IMR-90 (cell line): Measurements from ENCODE around the gene SRRM3. TPM values are rescaled to one million over a fixed set of nuclear protein-coding genes. Genes with fewer than 3 reads are reported as not detected.
A peak's percentile ranks its signal among the peaks of the same experiment; 100 is the strongest.

Source experiments
- ATAC-seq: fragments of 200-7000 bp; cut with Tn5 transposase; 2 replicates; pipeline ENCODE4 v1.9.1; 2020; ENCODE audit warnings: low read depth, mild to moderate bottlenecking, moderate library complexity
- BruUV-seq: library from RNA; stranded (reverse); fragments of 400-500 nt; replicated peaks from 2 replicates; lab custom pipeline; 2021; lab: Mats Ljungman, UMichigan
- CTCF ChIA-PET: fragments of 300-600 bp; formaldehyde crosslinking; extraction: SDS; loops from one replicate; lab custom pipeline; 2021; ENCODE audit warnings: antibody characterized with exemption; lab: Yijun Ruan, JAX
- POLR2A ChIA-PET: fragments of 300-600 bp; sonication (Branson Sonifier 250); formaldehyde crosslinking; loops from one replicate; lab custom pipeline; 2022; ENCODE audit warnings: antibody characterized with exemption; ENCODE audit not compliant: unreplicated experiment; lab: Charles Lee
- DNase-seq: peaks from one replicate; pipeline ENCODE4 v3.0.0; 2013
- H2AFZ ChIP-seq: replicated peaks from 2 replicates; pipeline ENCODE3; 2013; ENCODE audit warnings: low read length, mild to moderate bottlenecking; ENCODE audit not compliant: poor library complexity
- H2AK5ac ChIP-seq: 2 replicates; pipeline ENCODE4 v1.6.1; 2013; ENCODE audit warnings: low read depth, low read length, inconsistent platforms
- H2AK9ac ChIP-seq: replicated peaks from 2 replicates; pipeline ENCODE3; 2013; ENCODE audit warnings: mild to moderate bottlenecking, low read depth, low read length, moderate library complexity; ENCODE audit not compliant: poor library complexity
- H2BK120ac ChIP-seq: 2 replicates; pipeline ENCODE4 v1.6.1; 2013; ENCODE audit warnings: low read depth, low read length, inconsistent platforms
- H2BK15ac ChIP-seq: 3 replicates; pipeline ENCODE4 v1.6.1; 2013; ENCODE audit warnings: low read depth, low read length, inconsistent platforms
- H2BK20ac ChIP-seq: 2 replicates; pipeline ENCODE4 v1.6.1; 2013; ENCODE audit warnings: low read depth, mild to moderate bottlenecking, inconsistent platforms, low read length, moderate library complexity
- H2BK5ac ChIP-seq: 2 replicates; pipeline ENCODE4 v1.6.1; 2013; ENCODE audit warnings: mild to moderate bottlenecking, low read depth, low read length, inconsistent platforms; ENCODE audit not compliant: poor library complexity, severe bottlenecking
- H3K14ac ChIP-seq: replicated peaks from 2 replicates; pipeline ENCODE4 v1.6.1; 2013; ENCODE audit warnings: low read depth, low read length, inconsistent platforms
- H3K18ac ChIP-seq: 2 replicates; pipeline ENCODE4 v1.6.1; 2013; ENCODE audit warnings: low read depth, low read length, control low read depth
- H3K23ac ChIP-seq: 2 replicates; pipeline ENCODE4 v1.6.1; 2013; ENCODE audit warnings: low read depth, low read length, inconsistent platforms
- H3K27ac ChIP-seq: 2 replicates; pipeline ENCODE4 v1.5.1; 2013; ENCODE audit warnings: mild to moderate bottlenecking, control low read depth, low read length; ENCODE audit not compliant: insufficient read depth
- H3K27me3 ChIP-seq: 2 replicates; pipeline ENCODE4 v1.6.1; 2013; ENCODE audit warnings: low read length; ENCODE audit not compliant: control insufficient read depth, insufficient read depth
- H3K36me3 ChIP-seq: 2 replicates; pipeline ENCODE4 v1.6.1; 2013; ENCODE audit warnings: low read length, mixed read lengths; ENCODE audit not compliant: control insufficient read depth, insufficient read depth
- H3K4ac ChIP-seq: 2 replicates; pipeline ENCODE4 v1.6.1; 2013; ENCODE audit warnings: low read depth, low read length, inconsistent platforms
- H3K4me1 ChIP-seq: 2 replicates; pipeline ENCODE4 v1.6.1; 2013; ENCODE audit warnings: low read length, mixed read lengths; ENCODE audit not compliant: control insufficient read depth, insufficient read depth
- H3K4me2 ChIP-seq: 2 replicates; pipeline ENCODE4 v1.6.1; 2013; ENCODE audit warnings: low read depth, mild to moderate bottlenecking, control low read depth, low read length, moderate library complexity
- H3K4me3 ChIP-seq: 2 replicates; pipeline ENCODE4 v1.5.1; 2013; ENCODE audit warnings: low read depth, mild to moderate bottlenecking, control low read depth, low read length, moderate library complexity; ENCODE audit not compliant: insufficient read depth
- H3K56ac ChIP-seq: 2 replicates; pipeline ENCODE4 v1.6.1; 2013; ENCODE audit warnings: low read length, inconsistent platforms; ENCODE audit not compliant: insufficient read depth; ENCODE audit errors: extremely low read depth
- H3K79me1 ChIP-seq, 2 experiments: 2 replicates each; pipeline ENCODE4 v1.6.1; 2013; ENCODE audit warnings: low read length in 2 of 2, inconsistent platforms in 1 of 2, low read depth in 1 of 2
- H3K9ac ChIP-seq: 2 replicates; pipeline ENCODE4 v1.6.1; 2013; ENCODE audit warnings: low read depth, low read length, control low read depth
- H3K9me1 ChIP-seq: 2 replicates; pipeline ENCODE4 v1.6.1; 2013; ENCODE audit warnings: low read length, inconsistent platforms; ENCODE audit not compliant: insufficient read depth
- H3K9me3 ChIP-seq: 2 replicates; pipeline ENCODE4 v1.6.1; 2013; ENCODE audit warnings: low read length; ENCODE audit not compliant: control insufficient read depth, insufficient read depth
- H4K20me1 ChIP-seq: 2 replicates; pipeline ENCODE4 v1.6.1; 2013; ENCODE audit warnings: low read length, inconsistent platforms; ENCODE audit not compliant: insufficient read depth
- H4K5ac ChIP-seq: 2 replicates; pipeline ENCODE4 v1.6.1; 2013; ENCODE audit warnings: mild to moderate bottlenecking, low read depth, low read length, control low read depth
- H4K8ac ChIP-seq, 2 experiments: 2 replicates each; pipeline ENCODE4 v1.6.1; 2013; ENCODE audit warnings: low read depth in 2 of 2, low read length in 2 of 2, control low read depth in 1 of 2, inconsistent platforms in 1 of 2
- H4K91ac ChIP-seq: 2 replicates; pipeline ENCODE4 v1.6.1; 2013; ENCODE audit warnings: low read depth, low read length, inconsistent platforms; ENCODE audit not compliant: insufficient read depth
- BHLHE40 ChIP-seq: fragments of 150-350 bp; IDR thresholded peaks from 2 replicates; pipeline ENCODE4 v1.6.1; 2016; ENCODE audit warnings: mild to moderate bottlenecking, low read depth, low read length
- CEBPB ChIP-seq: IDR thresholded peaks from 2 replicates; pipeline ENCODE4 v1.6.1; 2012; ENCODE audit warnings: low read depth, low read length, improper control_type of control experiment
- MAFK ChIP-seq: IDR thresholded peaks from 2 replicates; pipeline ENCODE4 v1.6.1; 2012; ENCODE audit warnings: low read depth, low read length, improper control_type of control experiment
- MAZ ChIP-seq: IDR thresholded peaks from 2 replicates; pipeline ENCODE4 v1.6.1; 2012; ENCODE audit warnings: low read depth, mild to moderate bottlenecking, low read length, improper control_type of control experiment, moderate library complexity, borderline replicate concordance
- MXI1 ChIP-seq: IDR thresholded peaks from 2 replicates; pipeline ENCODE4 v1.6.1; 2012; ENCODE audit warnings: low read depth, mild to moderate bottlenecking, low read length, moderate library complexity, borderline replicate concordance
- POLR2A ChIP-seq: IDR thresholded peaks from 2 replicates; pipeline ENCODE4 v1.6.1; 2012; ENCODE audit warnings: mild to moderate bottlenecking, low read depth, low read length
- RCOR1 ChIP-seq: IDR thresholded peaks from 2 replicates; pipeline ENCODE4 v1.6.1; 2012; ENCODE audit warnings: mild to moderate bottlenecking, low read length, improper control_type of control experiment; ENCODE audit not compliant: insufficient replicate concordance
- WGBS, 2 experiments: methylation state at CpG; one replicate each; pipeline versions ENCODE4 v1.1.5 to v1.1.7; 2013; ENCODE audit warnings: missing lambda C conversion rate in 2 of 2; ENCODE audit not compliant: insufficient read length in 1 of 2; ENCODE audit errors: extremely low coverage in 2 of 2; 5-methylcytosine and 5-hydroxymethylcytosine counted together
- dilution Hi-C: fragments of 300-500 bp; cut with HindIII; formaldehyde crosslinking; loops from one replicate; pipeline ENCODE4 v1.14.3; 2018; ENCODE audit warnings: low sequenced_read_pairs; ENCODE audit not compliant: unreplicated experiment
- in situ Hi-C: fragments of 300-500 bp; cut with MboI; formaldehyde crosslinking; loops from 3 replicates; pipeline ENCODE4 v1.14.3; 2019; ENCODE audit warnings: low sequenced_read_pairs, inconsistent platforms, mixed read lengths
- intact Hi-C: fragments of 100-400 bp; cut with micrococcal nuclease; formaldehyde crosslinking; loops from 2 replicates; pipeline ENCODE4 v1.10.0; 2022
- polyA plus RNA-seq, 3 experiments: library from polyadenylated mRNA; depleted of rRNA; stranded (reverse); fragments of >200 nt; gene quantifications; 2 replicates each; pipeline ENCODE4 v1.2.3, GENCODE V29; 2012; ENCODE audit warnings: low replicate concordance in 1 of 3
- total RNA-seq: library from RNA; depleted of rRNA; stranded (reverse); fragments of >200 nt; gene quantifications from 2 replicates; pipeline ENCODE4 v1.2.3, GENCODE V29; 2012
- TF ChIP-seq, protein P1 (sequence below): fragments of 150-350 bp; IDR thresholded peaks from 2 replicates; pipeline ENCODE4 v1.6.1; 2017; ENCODE audit warnings: mild to moderate bottlenecking, antibody characterized with exemption, low read length, low read depth

SRRM3 gene
- total and polyA plus RNA-seq, 2 of the 4 experiments (the other 2 are of a cell fraction): 0.18 to 2.5 TPM

- H2AK9ac ChIP-seq: peak overlapping the region; percentile 98
- H4K20me1 ChIP-seq: peaks cover 15% of the 10 kb centered on the region
- POLR2A ChIA-PET: interaction anchor here (1.1 kb wide), 1 partner anchor 9 kb away, joined by 3 read pairs; no protein-coding TSS in a partner anchor
- CTCF ChIA-PET: interaction anchor here (0.6 kb wide), 1 partner anchor 12 kb away, joined by 4 read pairs; no protein-coding TSS in a partner anchor
- H2BK20ac ChIP-seq: no peak overlapping the region
- peak overlapping the region; percentile 55 for H3K4me2 ChIP-seq
- peak overlapping the region; percentile 13; the same call in 1 of the 2 replicates for H4K5ac ChIP-seq
- ATAC-seq (peak; percentile 68), DNase-seq (peak; percentile 92)
- intact Hi-C loops (loop anchor here (1.0 kb wide), 1 partner anchor 12 kb away; no protein-coding TSS in a partner anchor), dilution Hi-C loops (no loop called here), in situ Hi-C loops (no loop called here)
- no TSS peak for BruUV-seq
- peak overlapping the region; percentile 87 for H2AK5ac ChIP-seq
- peak overlapping the region; percentile 93 for H3K27ac ChIP-seq
- H3K9me3 ChIP-seq: no peaks in the 10 kb centered on the region
- H3K56ac ChIP-seq: peak overlapping the region; percentile 86
- peaks cover 10% of the 10 kb centered on the region for H3K36me3 ChIP-seq
- H3K4me1 ChIP-seq: peaks cover 18% of the 10 kb centered on the region
- H3K9ac ChIP-seq: peak overlapping the region; percentile 95
- no peak overlapping the region for H2BK15ac ChIP-seq
- 0 out of 2 replicates have a peak, but pooled peaks cover 5% of the 10 kb centered on the region for H3K9me1 ChIP-seq
- peaks cover 0 to 19% of the 10 kb centered on the region in 2 experiments; a peak in 3 of 4 replicates for H3K79me1 ChIP-seq
- 1% methylated on average over 16 of the region's 56 CpGs; no CpG with 5 or more reads in 1 of the 2 experiments for WGBS, 2 experiments
- peak overlapping the region; percentile 99 for H3K14ac ChIP-seq
- no peak for TF ChIP-seq CEBPB
- no peak for TF ChIP-seq RCOR1
- no peak for TF ChIP-seq MAFK
- TF ChIP-seq BHLHE40: no peak
- TF ChIP-seq MAZ: peak; percentile 62; the same call in 1 of the 2 replicates
- no peak for TF ChIP-seq POLR2A
- peak; percentile 73; the same call in 1 of the 2 replicates for TF ChIP-seq MXI1
- TF ChIP-seq, protein P1, sequence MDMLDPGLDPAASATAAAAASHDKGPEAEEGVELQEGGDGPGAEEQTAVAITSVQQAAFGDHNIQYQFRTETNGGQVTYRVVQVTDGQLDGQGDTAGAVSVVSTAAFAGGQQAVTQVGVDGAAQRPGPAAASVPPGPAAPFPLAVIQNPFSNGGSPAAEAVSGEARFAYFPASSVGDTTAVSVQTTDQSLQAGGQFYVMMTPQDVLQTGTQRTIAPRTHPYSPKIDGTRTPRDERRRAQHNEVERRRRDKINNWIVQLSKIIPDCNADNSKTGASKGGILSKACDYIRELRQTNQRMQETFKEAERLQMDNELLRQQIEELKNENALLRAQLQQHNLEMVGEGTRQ: no peak
- peak overlapping the region; percentile 86 for H2AFZ ChIP-seq
- H3K4ac ChIP-seq: peak overlapping the region; percentile 98
- H3K27me3 ChIP-seq: no peaks in the 10 kb centered on the region
- H4K91ac ChIP-seq: peak overlapping the region; percentile 95
- peak overlapping the region; percentile 91 for H3K4me3 ChIP-seq
- peak overlapping the region; percentile 98; the same call in 1 of the 2 replicates for H3K23ac ChIP-seq
- peak overlapping the region; percentile 95 for H2BK5ac ChIP-seq
- peak overlapping the region; percentile 32 for H2BK120ac ChIP-seq
- peak overlapping the region in 1 of 2 experiments; percentile 88; a peak in 2 of 4 replicates for H4K8ac ChIP-seq
- H3K18ac ChIP-seq: peak overlapping the region; percentile 74
Observed at GRCh38 chr7:76303202-76304147, 101.8 kb downstream of the SRRM3 start.
